ENCODE measurements around the gene PGA5.

Gene PGA5

GRCh38 chr11:61294717-61295595, 54.0 kb downstream of the PGA5 start, which contains the start of gene VWCE:
Gene VWCE (minus strand): TSS chr11:61295316. CDS start chr11:61295037, 279 bp downstream.
- DNase-seq (ENCODE audit: low read depth) = peak; percentile 15

GRCh38 chr11:61295596-61295926, 54.6 kb downstream of the PGA5 start:
- DNase-seq (ENCODE audit: low read depth) = no peak

GRCh38 chr11:61297341-61297740, 56.4 kb downstream of the PGA5 start:
- no peak for DNase-seq (ENCODE audit: low read depth)

GRCh38 chr11:61297746-61298145, 56.8 kb downstream of the PGA5 start:
- DNase-seq (ENCODE audit: low read depth) = no peak

- DNase-seq (ENCODE audit: low read depth) = no peak
These were observed 57.8 kb downstream of the PGA5 start for GRCh38 chr11:61298663-61299244.

All from stimulated activated CD8-positive, alpha-beta memory T cell treated with anti-CD3 and anti-CD28 coated beads, Interleukin-15, amount 100 ng/mL, for 1 hour (primary cell).